GM04503 (cell line): ENCODE data around the gene GATA2.

Experiments
- DNase-seq: peaks from one replicate; pipeline ENCODE4 v3.0.0-alpha.2; 2012; ENCODE audit warnings: low read depth

The GATA2 gene

GRCh38 chr3:128501431-128501830, 8.4 kb upstream of the GATA2 start:
- DNase-seq: no peak

- DNase-seq: no peak
These were observed 7.6 kb upstream of the GATA2 start for GRCh38 chr3:128500556-128500955.

- no peak for DNase-seq
These were observed 6.8 kb upstream of the GATA2 start for GRCh38 chr3:128499724-128500275.

GRCh38 chr3:128498901-128499530, 6.0 kb upstream of the GATA2 start:
- DNase-seq: no peak

GRCh38 chr3:128498127-128498626, 5.2 kb upstream of the GATA2 start:
- no peak for DNase-seq

GRCh38 chr3:128497305-128498126, 4.5 kb upstream of the GATA2 start:
- DNase-seq: no peak

GRCh38 chr3:128496602-128497304, 3.8 kb upstream of the GATA2 start:
- DNase-seq: no peak

GRCh38 chr3:128496019-128496601, 3.1 kb upstream of the GATA2 start:
- DNase-seq: no peak

GRCh38 chr3:128495435-128495970, 2.5 kb upstream of the GATA2 start:
- no peak for DNase-seq

- DNase-seq: no peak
These were observed 1.3 kb upstream of the GATA2 start for GRCh38 chr3:128494367-128494650.

GRCh38 chr3:128493570-128494366, 767 bp upstream of the GATA2 start:
- DNase-seq: no peak

GRCh38 chr3:128491941-128492670, 895 bp downstream of the GATA2 start:
- DNase-seq: no peak

GRCh38 chr3:128491691-128491940, 1.4 kb downstream of the GATA2 start:
- DNase-seq: no peak

- DNase-seq: no peak
These were observed 1.9 kb downstream of the GATA2 start for GRCh38 chr3:128490915-128491690.

GRCh38 chr3:128490650-128490914, 2.4 kb downstream of the GATA2 start:
- DNase-seq: no peak

- DNase-seq: no peak
These were observed 2.9 kb downstream of the GATA2 start for GRCh38 chr3:128489927-128490649.

GRCh38 chr3:128489674-128489926, 3.4 kb downstream of the GATA2 start:
- DNase-seq: no peak

GRCh38 chr3:128488991-128489673, 3.9 kb downstream of the GATA2 start:
- DNase-seq: no peak

GRCh38 chr3:128488636-128488990, 4.4 kb downstream of the GATA2 start:
- no peak for DNase-seq
